Spleen (tissue), 11 donors: ENCODE measurements around the gene KAT8. TPM values are rescaled to one million over a fixed set of nuclear protein-coding genes. Genes with fewer than 3 reads are reported as not detected.
A peak's percentile ranks its signal among the peaks of the same experiment; 100 is the strongest.

Source experiments
- DNase-seq: peaks from one replicate; pipeline ENCODE4 v3.0.0-alpha.2; 2020
- H3K27ac ChIP-seq, 8 donors: fragments of 200-600 bp; sonication (generic) in 7 of 8; 1 replicate in 4 of 8; 2 replicates in 4 of 8; pipeline versions ENCODE4 v1.5.0 to v1.8.0; 2016 to 2021; ENCODE audit warnings: inconsistent platforms in 4 of 8, mild to moderate bottlenecking in 4 of 8, moderate library complexity in 1 of 8
- H3K27me3 ChIP-seq, 7 donors: fragments of 200-600 bp; sonication (generic) in 6 of 7; replicated peaks in 1 of 7; 1 replicate in 4 of 7; 2 replicates in 3 of 7; pipeline versions ENCODE4 v1.5.0 to v1.8.0; 2016 to 2021; ENCODE audit warnings: inconsistent platforms in 3 of 7, mild to moderate bottlenecking in 1 of 7
- H3K36me3 ChIP-seq, 6 donors: fragments of 200-600 bp; sonication (generic) in 5 of 6; 1 replicate in 4 of 6; 2 replicates in 2 of 6; pipeline versions ENCODE4 v1.5.0 to v1.8.0; 2016 to 2021; ENCODE audit warnings: inconsistent platforms in 2 of 6
- H3K4me1 ChIP-seq, 6 donors: fragments of 200-600 bp; sonication (generic) in 5 of 6; 1 replicate in 3 of 6; 2 replicates in 3 of 6; pipeline versions ENCODE4 v1.5.0 to v1.8.0; 2016 to 2021; ENCODE audit warnings: inconsistent platforms in 3 of 6
- H3K4me3 ChIP-seq, 8 donors: fragments of 200-600 bp; sonication (generic) in 7 of 8; 1 replicate in 4 of 8; 2 replicates in 4 of 8; pipeline versions ENCODE4 v1.5.0 to v1.8.0; 2016 to 2021; ENCODE audit warnings: inconsistent platforms in 4 of 8, mild to moderate bottlenecking in 4 of 8, moderate library complexity in 2 of 8
- H3K9me3 ChIP-seq, 8 donors: fragments of 200-600 bp; sonication (generic) in 7 of 8; 1 replicate in 4 of 8; 2 replicates in 4 of 8; pipeline versions ENCODE4 v1.5.0 to v1.8.0; 2016 to 2021; ENCODE audit warnings: inconsistent platforms in 4 of 8
- CTCF ChIP-seq, 11 experiments: fragments of 200-600 bp in 7 of 11; fragments of 450-650 bp in 4 of 11; sonication (generic) in 4 of 11; IDR thresholded peaks in 8 of 11; conservative IDR thresholded peaks in 3 of 11; 1 replicate in 7 of 11; 2 replicates in 4 of 11; pipeline versions ENCODE4 v1.4.0 to v1.8.0; 2016 to 2021; ENCODE audit warnings: antibody characterized with exemption in 11 of 11, inconsistent platforms in 4 of 11, mild to moderate bottlenecking in 1 of 11
- POLR2A ChIP-seq, 3 donors: fragments of 450-650 bp; IDR thresholded peaks; one replicate each; pipeline ENCODE4 v1.5.1; 2017; ENCODE audit warnings: antibody characterized with exemption in 3 of 3, mild to moderate bottlenecking in 1 of 3
- POLR2AphosphoS5 ChIP-seq, 3 donors: sonication (generic); formaldehyde crosslinking; IDR thresholded peaks; one replicate each; pipeline ENCODE4 v1.5.1; 2017; ENCODE audit warnings: antibody characterized with exemption in 3 of 3
- WGBS, 5 donors: extraction: QIAGEN DNeasy Blood & Tissue Kit in 3 of 5; methylation state at CpG; one replicate each; pipeline versions ENCODE4 v1.1.5 to v1.1.7; 2013 to 2018; 5-methylcytosine and 5-hydroxymethylcytosine counted together
- intact Hi-C: fragments of 100-400 bp; cut with DNase I; formaldehyde crosslinking; loops from one replicate; pipeline ENCODE4 v1.15.0; 2023; ENCODE audit warnings: low total_unique reads
- polyA plus RNA-seq, 3 donors: library from polyadenylated mRNA; stranded (reverse); fragments of 200-250 nt; gene quantifications; one replicate each; pipeline ENCODE4 v1.2.1, GENCODE V29; 2013
- total RNA-seq, 7 donors: library from RNA; depleted of rRNA in 3 of 7; stranded (reverse); fragments of >200 nt in 3 of 7; fragmentation: NEBNext Ultra II Directional in 4 of 7; extraction: Animal tissue kit (Norgen Biotek cat#: 25700) in 4 of 7; gene quantifications; one replicate each; pipeline versions ENCODE4 v1.1.0 to v1.2.1, GENCODE V29; 2016 to 2021
- donor health status: healthy with polysubstance abuse.
- donor health status: DM: no; HTN: no; CAD: no; lungs with moderate emphysema.
- donor health status: DM: no; HTN: no; CAD: no.
- donor health status: Bipolar disorder and iron deficiency.
- donor health status: healthy.
- donor health status: DM: no; HTN: no; CAD: no.
- donor health status: DM: yes; HTN: yes; CAD: no.

KAT8 gene
- total and polyA plus RNA-seq, 10 donors = 48.7 to 94.8 (median 80.4) TPM

- 81 to 97% (median 93%) methylated on average over 4 to 6 of the region's 6 CpGs for whole genome bisulfite sequencing, 5 donors
- Histone ChIP-seq H3K27me3 (no peaks in the 10 kb centered on the region), H3K9me3 (no peaks in the 10 kb centered on the region), H3K4me1 (peaks cover 0 to 22% (median 10%) of the 10 kb centered on the region in 6 donors), H3K4me3 (no peak overlapping the region), H3K36me3 (peaks cover 0 to 99% (median 46%) of the 10 kb centered on the region in 6 donors), H3K27ac (no peak overlapping the region)
- intact Hi-C loops = no loop called here
- peak; percentile 65 for DNase-seq
- no peak for TF ChIP-seq POLR2A (IDR thresholded peaks at IDR 0.05)
- peak in 1 of 3 donors; percentile 8 for TF ChIP-seq POLR2AphosphoS5 (IDR thresholded peaks at IDR 0.05)
- TF ChIP-seq CTCF (IDR thresholded peaks at IDR 0.05 in 8 of 11, conservative IDR thresholded peaks at IDR 0.05 in 3 of 11) = no peak
Measured at GRCh38 chr16:31086629-31086906, 30.9 kb upstream of the KAT8 start.

GRCh38 chr16:31087481-31087880 lies 30.0 kb upstream of the KAT8 start:
- Histone ChIP-seq H3K4me3 (no peak overlapping the region), H3K36me3 (peaks cover 0 to 92% (median 38%) of the 10 kb centered on the region in 6 donors), H3K27ac (no peak overlapping the region), H3K4me1 (peaks cover 0 to 16% (median 1%) of the 10 kb centered on the region in 6 donors), H3K27me3 (no peaks in the 10 kb centered on the region), H3K9me3 (no peaks in the 10 kb centered on the region)
- WGBS, 5 donors = 94 to 100% (median 97%) methylated on average over 6 to 8 of the region's 8 CpGs
- peak; percentile 64 for DNase-seq
- TF ChIP-seq POLR2A (IDR thresholded peaks at IDR 0.05) (no peak), POLR2AphosphoS5 (IDR thresholded peaks at IDR 0.05) (peak in 1 of 3 donors; percentile 21), CTCF (IDR thresholded peaks at IDR 0.05 in 8 of 11, conservative IDR thresholded peaks at IDR 0.05 in 3 of 11) (no peak)
- intact Hi-C loops = no loop called here

GRCh38 chr16:31087971-31088370 lies 29.5 kb upstream of the KAT8 start:
- peaks cover 0 to 16% (median 4%) of the 10 kb centered on the region in 6 donors for H3K4me1 ChIP-seq
- intact Hi-C loops = no loop called here
- no peak overlapping the region for H3K4me3 ChIP-seq
- peaks cover 0 to 87% (median 36%) of the 10 kb centered on the region in 6 donors for H3K36me3 ChIP-seq
- no peaks in the 10 kb centered on the region for H3K9me3 ChIP-seq
- peak; percentile 34 for DNase-seq
- no peak for TF ChIP-seq POLR2A (IDR thresholded peaks at IDR 0.05)
- no peak for TF ChIP-seq CTCF (IDR thresholded peaks at IDR 0.05 in 8 of 11, conservative IDR thresholded peaks at IDR 0.05 in 3 of 11)
- TF ChIP-seq POLR2AphosphoS5 (IDR thresholded peaks at IDR 0.05) = no peak
- no peaks in the 10 kb centered on the region for H3K27me3 ChIP-seq
- 87 to 97% (median 92%) methylated on average over 5 of the region's 5 CpGs for WGBS, 5 donors
- no peak overlapping the region for H3K27ac ChIP-seq

GRCh38 chr16:31088459-31089183 lies 28.8 kb upstream of the KAT8 start, which contains the start of gene PRSS53:
TSS of gene PRSS53 (minus strand) at chr16:31088943. CDS start at chr16:31088809, 134 bp downstream.
- Histone ChIP-seq H3K4me1 (peaks cover 5 to 18% (median 11%) of the 10 kb centered on the region in 6 donors), H3K27me3 (no peaks in the 10 kb centered on the region), H3K27ac (no peak within 1 kb of the TSS), H3K4me3 (no peak within 1 kb of the TSS), H3K9me3 (no peaks in the 10 kb centered on the region), H3K36me3 (peaks cover 0 to 80% (median 30%) of the 10 kb centered on the region in 6 donors)
- DNase-seq = peak; percentile 51
- intact Hi-C loops = no loop called here
- no peak for TF ChIP-seq CTCF (IDR thresholded peaks at IDR 0.05 in 8 of 11, conservative IDR thresholded peaks at IDR 0.05 in 3 of 11)
- no peak for TF ChIP-seq POLR2A (IDR thresholded peaks at IDR 0.05)
- TF ChIP-seq POLR2AphosphoS5 (IDR thresholded peaks at IDR 0.05) = peak in 1 of 3 donors; percentile 26
- WGBS, 5 donors = 82 to 92% (median 86%) methylated on average over 3 to 15 of the region's 15 CpGs
